NCI-H2227 treated with DMSO at 0.1 percent for 48 hours (cell line): ENCODE data around the gene DRC1.
"Not testable (repeated sequence)": the region's sequence is repeated elsewhere in the genome, so short reads cannot be mapped to it uniquely, and the experiment has no call there.

Source experiments
- DNase-seq: peaks from one replicate; lab custom pipeline; 2025; lab: John Stamatoyannopoulos, UW

DRC1 gene

GRCh38 chr2:26463244-26464192, 61.8 kb downstream of the DRC1 start:
- DNase-seq = no peak

GRCh38 chr2:26464390-26465265, 62.9 kb downstream of the DRC1 start:
- DNase-seq = no peak

GRCh38 chr2:26465266-26465925, 63.7 kb downstream of the DRC1 start:
- DNase-seq = no peak

- DNase-seq = no peak
Measured at GRCh38 chr2:26465981-26466471, 64.3 kb downstream of the DRC1 start.

GRCh38 chr2:26466662-26467310, 65.1 kb downstream of the DRC1 start:
- no peak for DNase-seq

GRCh38 chr2:26468544-26468943, 66.8 kb downstream of the DRC1 start:
- DNase-seq = not testable (repeated sequence)

GRCh38 chr2:26469092-26469710, 67.5 kb downstream of the DRC1 start:
- DNase-seq = peak; percentile 9

- no peak for DNase-seq
Measured at GRCh38 chr2:26469955-26470354, 68.2 kb downstream of the DRC1 start.

- DNase-seq = no peak
Measured at GRCh38 chr2:26470601-26471260, 69.0 kb downstream of the DRC1 start.

GRCh38 chr2:26471289-26471688, 69.6 kb downstream of the DRC1 start:
- DNase-seq = no peak

- no peak for DNase-seq
Measured at GRCh38 chr2:26471766-26472706, 70.3 kb downstream of the DRC1 start.

GRCh38 chr2:26472821-26473655, 71.3 kb downstream of the DRC1 start:
- no peak for DNase-seq

GRCh38 chr2:26473796-26474195, 72.1 kb downstream of the DRC1 start:
- no peak for DNase-seq

- DNase-seq = no peak
Measured at GRCh38 chr2:26474261-26474785, 72.6 kb downstream of the DRC1 start.

GRCh38 chr2:26475037-26475436, 73.3 kb downstream of the DRC1 start:
- DNase-seq = no peak

- no peak for DNase-seq
Measured at GRCh38 chr2:26475832-26476501, 74.2 kb downstream of the DRC1 start.

GRCh38 chr2:26477126-26477910, 75.6 kb downstream of the DRC1 start:
- no peak for DNase-seq
